ENCODE measurements around the gene CYGB.

Gene CYGB

DNA sequence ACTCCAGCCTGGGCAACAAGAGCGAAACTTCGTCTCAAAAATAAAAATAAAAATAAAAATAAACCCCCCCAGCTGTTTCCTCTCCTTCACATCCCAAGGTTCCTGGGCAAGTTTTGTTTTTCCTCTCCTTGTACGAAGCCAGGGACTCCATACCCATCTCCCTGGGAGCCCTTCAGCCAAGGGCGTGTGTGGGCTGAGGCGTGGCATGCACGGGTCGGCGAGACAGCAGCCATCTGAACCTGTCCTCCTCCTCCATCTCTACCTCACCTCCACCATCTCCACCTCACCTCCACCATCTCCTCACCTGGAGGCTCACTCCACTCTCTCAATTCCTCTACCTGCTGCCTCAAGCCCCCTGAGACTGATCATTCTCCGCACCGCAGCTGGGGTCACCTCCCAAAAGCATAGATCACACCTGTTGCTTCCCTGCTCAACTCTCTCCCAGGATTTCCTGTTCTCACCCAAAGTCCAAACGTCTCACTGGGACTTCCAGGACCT lies 53.2 kb downstream of the CYGB start:
- no peaks in the 10 kb centered on the region for H3K4me1 ChIP-seq (ENCODE audit: control insufficient read depth, insufficient read depth, low read length)
- no peaks in the 10 kb centered on the region for H3K27me3 ChIP-seq (ENCODE audit: control insufficient read depth, insufficient read depth, low read length)
- H3K9ac ChIP-seq (ENCODE audit: low read length): no peak overlapping the region
- H3K9me3 ChIP-seq (ENCODE audit: control insufficient read depth, low read length): no peaks in the 10 kb centered on the region
- H3K4me3 ChIP-seq (ENCODE audit: low read length): no peak overlapping the region
- no peaks in the 10 kb centered on the region for H3K36me3 ChIP-seq (ENCODE audit: control insufficient read depth, insufficient read depth, low read length)

DNA sequence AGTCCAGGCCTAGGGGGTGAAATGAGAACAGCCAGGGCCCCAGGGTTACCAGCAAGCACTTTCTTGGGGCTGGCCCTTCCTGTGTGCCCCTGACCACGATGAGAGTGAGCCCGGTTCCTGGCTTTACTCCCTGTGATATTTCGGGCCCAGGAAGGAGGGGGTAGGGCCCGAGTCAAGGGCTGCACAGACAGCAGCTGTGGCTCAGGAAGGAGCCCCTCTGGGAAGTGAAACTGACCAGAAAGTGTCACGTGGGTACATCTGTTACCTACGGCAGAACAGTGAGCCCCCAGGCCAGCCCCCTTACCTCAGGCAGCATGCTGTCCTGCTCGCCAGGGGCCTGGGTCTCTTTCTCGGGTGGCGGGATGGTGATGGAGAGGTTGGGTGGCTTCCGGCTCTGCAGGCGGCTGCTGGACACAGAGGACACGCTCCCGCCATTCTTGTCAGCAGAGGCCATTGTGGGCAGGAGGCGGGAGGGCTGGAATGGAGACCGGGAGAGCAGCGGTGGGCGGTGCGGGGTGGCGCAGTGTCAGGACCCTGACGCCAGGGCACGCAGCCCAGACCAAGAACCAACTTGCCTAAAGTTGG lies 56.3 kb downstream of the CYGB start:
- Histone ChIP-seq H3K4me1 (ENCODE audit: control insufficient read depth, insufficient read depth, low read length) (no peaks in the 10 kb centered on the region), H3K27me3 (ENCODE audit: control insufficient read depth, insufficient read depth, low read length) (no peaks in the 10 kb centered on the region), H3K36me3 (ENCODE audit: control insufficient read depth, insufficient read depth, low read length) (no peaks in the 10 kb centered on the region), H3K9me3 (ENCODE audit: control insufficient read depth, low read length) (no peaks in the 10 kb centered on the region), H3K4me3 (ENCODE audit: low read length) (no peak overlapping the region), H3K9ac (ENCODE audit: low read length) (no peak overlapping the region)

GRCh38 chr17:76480632-76481031 lies 56.9 kb downstream of the CYGB start:
- H3K27me3 ChIP-seq (ENCODE audit: control insufficient read depth, insufficient read depth, low read length): no peaks in the 10 kb centered on the region
- H3K9ac ChIP-seq (ENCODE audit: low read length): no peak overlapping the region
- H3K36me3 ChIP-seq (ENCODE audit: control insufficient read depth, insufficient read depth, low read length): no peaks in the 10 kb centered on the region
- no peaks in the 10 kb centered on the region for H3K9me3 ChIP-seq (ENCODE audit: control insufficient read depth, low read length)
- H3K4me3 ChIP-seq (ENCODE audit: low read length): no peak overlapping the region
- no peaks in the 10 kb centered on the region for H3K4me1 ChIP-seq (ENCODE audit: control insufficient read depth, insufficient read depth, low read length)

- no peak overlapping the region for H3K9ac ChIP-seq (ENCODE audit: low read length)
- H3K36me3 ChIP-seq (ENCODE audit: control insufficient read depth, insufficient read depth, low read length): no peaks in the 10 kb centered on the region
- no peaks in the 10 kb centered on the region for H3K9me3 ChIP-seq (ENCODE audit: control insufficient read depth, low read length)
- H3K4me1 ChIP-seq (ENCODE audit: control insufficient read depth, insufficient read depth, low read length): no peaks in the 10 kb centered on the region
- no peak overlapping the region for H3K4me3 ChIP-seq (ENCODE audit: low read length)
- no peaks in the 10 kb centered on the region for H3K27me3 ChIP-seq (ENCODE audit: control insufficient read depth, insufficient read depth, low read length)
Observed at GRCh38 chr17:76479515-76480060, 57.9 kb downstream of the CYGB start.

GRCh38 chr17:76478730-76479514 lies 58.6 kb downstream of the CYGB start:
- Histone ChIP-seq H3K9ac (ENCODE audit: low read length) (no peak overlapping the region), H3K36me3 (ENCODE audit: control insufficient read depth, insufficient read depth, low read length) (no peaks in the 10 kb centered on the region), H3K4me1 (ENCODE audit: control insufficient read depth, insufficient read depth, low read length) (no peaks in the 10 kb centered on the region), H3K9me3 (ENCODE audit: control insufficient read depth, low read length) (no peaks in the 10 kb centered on the region), H3K4me3 (ENCODE audit: low read length) (no peak overlapping the region), H3K27me3 (ENCODE audit: control insufficient read depth, insufficient read depth, low read length) (no peaks in the 10 kb centered on the region)

GRCh38 chr17:76478097-76478496 lies 59.4 kb downstream of the CYGB start:
- H3K9ac ChIP-seq (ENCODE audit: low read length): no peak overlapping the region
- H3K4me3 ChIP-seq (ENCODE audit: low read length): no peak overlapping the region
- no peaks in the 10 kb centered on the region for H3K4me1 ChIP-seq (ENCODE audit: control insufficient read depth, insufficient read depth, low read length)
- H3K9me3 ChIP-seq (ENCODE audit: control insufficient read depth, low read length): no peaks in the 10 kb centered on the region
- no peaks in the 10 kb centered on the region for H3K36me3 ChIP-seq (ENCODE audit: control insufficient read depth, insufficient read depth, low read length)
- H3K27me3 ChIP-seq (ENCODE audit: control insufficient read depth, insufficient read depth, low read length): no peaks in the 10 kb centered on the region

GRCh38 chr17:76477576-76477975 lies 59.9 kb downstream of the CYGB start:
- no peaks in the 10 kb centered on the region for H3K36me3 ChIP-seq (ENCODE audit: control insufficient read depth, insufficient read depth, low read length)
- H3K4me1 ChIP-seq (ENCODE audit: control insufficient read depth, insufficient read depth, low read length): no peaks in the 10 kb centered on the region
- no peak overlapping the region for H3K4me3 ChIP-seq (ENCODE audit: low read length)
- no peaks in the 10 kb centered on the region for H3K27me3 ChIP-seq (ENCODE audit: control insufficient read depth, insufficient read depth, low read length)
- no peaks in the 10 kb centered on the region for H3K9me3 ChIP-seq (ENCODE audit: control insufficient read depth, low read length)
- no peak overlapping the region for H3K9ac ChIP-seq (ENCODE audit: low read length)

All from mucosa of stomach (tissue), 1 donor.